GM12878 (cell line): ENCODE measurements around the gene ESR1. TPM values are rescaled to one million over a fixed set of nuclear protein-coding genes. Genes with fewer than 3 reads are reported as not detected.

Source experiments
- ATAC-seq: fragments of 200-7000 bp; cut with Tn5 transposase; 3 replicates; pipeline ENCODE4 v1.9.1; 2020; ENCODE audit warnings: mild to moderate bottlenecking, moderate library complexity
- BruUV-seq: library from RNA; stranded (reverse); fragments of 400-500 nt; replicated peaks from 2 replicates; lab custom pipeline; 2021; lab: Mats Ljungman, UMichigan
- CTCF ChIA-PET: fragments of 300-600 bp; sonication (Branson Sonifier 250); formaldehyde crosslinking; extraction: SDS; loops from one replicate; lab custom pipeline; 2021; ENCODE audit warnings: inconsistent platforms; lab: Yijun Ruan, JAX
- POLR2A ChIA-PET: fragments of 350-600 bp; formaldehyde crosslinking; extraction: SDS; loops from one replicate; lab custom pipeline; 2021; ENCODE audit warnings: inconsistent platforms; lab: Charles Lee
- RAD21 ChIA-PET: fragments of 300-600 bp; sonication (Branson Sonifier 250); formaldehyde crosslinking; loops from one replicate; lab custom pipeline; 2023; ENCODE audit warnings: antibody characterized with exemption; ENCODE audit not compliant: unreplicated experiment; lab: Charles Lee
- SMC1A ChIA-PET: fragments of 300-600 bp; sonication (Branson Sonifier 250); formaldehyde crosslinking; loops from one replicate; lab custom pipeline; 2023; ENCODE audit not compliant: unreplicated experiment, uncharacterized antibody; lab: Charles Lee
- DNase-seq: peaks from one replicate; pipeline ENCODE4 v3.0.0-alpha.2; 2011; ENCODE audit warnings: low read depth, low spot score
- FAIRE-seq: peaks from 3 replicates; lab custom pipeline; 2011; peaks lifted over from hg19 to GRCh38; lab: Jason Lieb, UNC
- H2AFZ ChIP-seq: 2 replicates; pipeline ENCODE4 v1.6.0; 2011; ENCODE audit warnings: low read depth, low read length, control low read depth; ENCODE audit not compliant: control insufficient read depth
- H3K27ac ChIP-seq: 2 replicates; pipeline ENCODE4 v1.5.1; 2011; ENCODE audit warnings: control low read depth; ENCODE audit not compliant: control insufficient read depth, insufficient read depth
- H3K27me3 ChIP-seq, 2 experiments: replicated peaks in 1 of 2; 2 replicates each; pipeline versions ENCODE4 v1.6.0 to v1.6.1; 2011; ENCODE audit warnings: low read length in 1 of 2; ENCODE audit not compliant: control insufficient read depth in 2 of 2, insufficient read depth in 2 of 2
- H3K36me3 ChIP-seq, 2 experiments: 2 replicates each; pipeline ENCODE4 v1.5.1; 2011; ENCODE audit warnings: low read length in 1 of 2; ENCODE audit not compliant: control insufficient read depth in 2 of 2, insufficient read depth in 2 of 2
- H3K4me1 ChIP-seq: 2 replicates; pipeline ENCODE4 v1.6.1; 2011; ENCODE audit warnings: mild to moderate bottlenecking, low read length, moderate library complexity, mixed read lengths; ENCODE audit not compliant: control insufficient read depth, insufficient read depth
- H3K4me2 ChIP-seq: 2 replicates; pipeline ENCODE4 v1.6.0; 2011; ENCODE audit warnings: control low read depth; ENCODE audit not compliant: control insufficient read depth, insufficient read depth
- H3K4me3 ChIP-seq: fragments of 200-600 bp; sonication (generic); 2 replicates; pipeline ENCODE4 v1.5.1; 2016
- H3K79me2 ChIP-seq: 2 replicates; pipeline ENCODE4 v1.6.0; 2011; ENCODE audit warnings: low read length; ENCODE audit not compliant: control insufficient read depth, insufficient read depth
- H3K9ac ChIP-seq: 2 replicates; pipeline ENCODE4 v1.8.0; 2011; ENCODE audit warnings: low read length, control low read depth, mixed read lengths; ENCODE audit not compliant: control insufficient read depth, insufficient read depth
- H3K9me3 ChIP-seq: replicated peaks from 3 replicates; pipeline ENCODE4 v1.5.1; 2011; ENCODE audit warnings: mild to moderate bottlenecking, low read length; ENCODE audit not compliant: control insufficient read depth, insufficient read depth
- H4K20me1 ChIP-seq: 2 replicates; pipeline ENCODE4 v1.6.0; 2011; ENCODE audit not compliant: control insufficient read depth, insufficient read depth
- ATF2 ChIP-seq: IDR thresholded peaks from 2 replicates; pipeline ENCODE4 v1.6.1; 2012; ENCODE audit warnings: low read length, inconsistent platforms
- CBFB ChIP-seq: IDR thresholded peaks from 2 replicates; pipeline ENCODE4 v1.6.1; 2016; ENCODE audit warnings: antibody characterized with exemption, low read depth
- EZH2 ChIP-seq: IDR thresholded peaks from 2 replicates; pipeline ENCODE4 v1.6.1; 2012; ENCODE audit warnings: low read depth, mild to moderate bottlenecking, control low read depth, inconsistent platforms, low read length, borderline replicate concordance; ENCODE audit not compliant: control insufficient read depth
- KDM1A ChIP-seq: fragments of 200-600 bp; sonication (generic); IDR thresholded peaks from 2 replicates; pipeline ENCODE4 v1.6.1; 2016; ENCODE audit warnings: borderline replicate concordance
- NR2F1 ChIP-seq: fragments of 450-650 bp; conservative IDR thresholded peaks from 2 replicates; pipeline ENCODE4 v1.6.1; 2017; ENCODE audit warnings: mild to moderate bottlenecking
- PKNOX1 ChIP-seq: fragments of 450-650 bp; IDR thresholded peaks from 2 replicates; pipeline ENCODE4 v1.6.1; 2016; ENCODE audit warnings: mild to moderate bottlenecking
- SREBF2 ChIP-seq: IDR thresholded peaks from 2 replicates; pipeline ENCODE4 v1.6.1; 2012; ENCODE audit warnings: mild to moderate bottlenecking, low read length
- SUZ12 ChIP-seq: fragments of 200-600 bp; sonication (generic); IDR thresholded peaks from one replicate; pipeline ENCODE4 v1.6.1; 2018; ENCODE audit warnings: antibody characterized with exemption, mild to moderate bottlenecking; ENCODE audit not compliant: unreplicated experiment
- WGBS: methylation state at CpG from one replicate; pipeline ENCODE4 v1.1.6; 2016; ENCODE audit warnings: low lambda C conversion rate; ENCODE audit not compliant: insufficient replicate concordance, insufficient coverage; ENCODE audit errors: missing lambda C conversion rate; 5-methylcytosine and 5-hydroxymethylcytosine counted together
- in situ Hi-C: fragments of 300-500 bp; cut with MboI; formaldehyde crosslinking; loops from 9 replicates; pipeline ENCODE4 v1.14.3; 2018; ENCODE audit warnings: mixed read lengths
- intact Hi-C: fragments of 100-400 bp; cut with micrococcal nuclease; formaldehyde crosslinking; loops from one replicate; pipeline ENCODE4 v1.14.2; 2022; ENCODE audit not compliant: unreplicated experiment
- polyA plus RNA-seq, 11 experiments: library from polyadenylated mRNA; depleted of rRNA in 4 of 11; unstranded in 6 of 11; stranded (reverse) in 5 of 11; fragments of >200 nt; fragmentation: Nextera tagmentation in 4 of 11; fragmentation: Illumina TruSeq in 1 of 11; extraction: Ambion mirVana in 4 of 11; extraction: Trizol in 1 of 11; gene quantifications; 1 replicate in 1 of 11; 2 replicates in 10 of 11; pipeline versions ENCODE4 v1.2.1 to v1.2.3, GENCODE V29; 2011 to 2016; ENCODE audit warnings: inconsistent platforms in 2 of 11, missing spikeins in 2 of 11, low read depth in 1 of 11
- total RNA-seq, 4 experiments: library from RNA; depleted of rRNA in 3 of 4; stranded (reverse); fragments of >200 nt in 3 of 4; fragmentation: Illumina TruSeq in 1 of 4; extraction: Trizol in 1 of 4; gene quantifications; 2 replicates each; pipeline versions ENCODE4 v1.2.1 to v1.2.3, GENCODE V29; 2013 to 2021

Gene ESR1
- total and polyA plus RNA-seq, 10 of the 15 experiments (the other 5 are each of a cell fraction or from before 2014, with no cell fraction given) = 0.03 to 0.51 (median 0.21) TPM; not detected in 4

- Histone ChIP-seq H2AFZ (no peak overlapping the region), H3K27ac (no peak overlapping the region), H3K27me3 (no peaks in the 10 kb centered on the region; a peak in 1 of 4 replicates), H3K79me2 (no peaks in the 10 kb centered on the region), H3K36me3 (no peaks in the 10 kb centered on the region), H3K9me3 (no peaks in the 10 kb centered on the region), H3K4me1 (no peaks in the 10 kb centered on the region), H4K20me1 (no peaks in the 10 kb centered on the region), H3K4me2 (no peak overlapping the region), H3K4me3 (no peak overlapping the region), H3K9ac (no peak overlapping the region)
- ChIA-PET CTCF (interaction anchor here (1.0 kb wide), 1 partner anchor 17 kb away, joined by 3 read pairs; no protein-coding TSS in a partner anchor), RAD21 (no interaction called here), SMC1A (no interaction called here), POLR2A (no interaction called here)
- in situ Hi-C loops (no loop called here), intact Hi-C loops (no loop called here)
- 18% methylated on average over 2 of the region's 2 CpGs for WGBS
- ATAC-seq (no peak), DNase-seq (no peak), FAIRE-seq (no peak)
- TF ChIP-seq SREBF2 (no peak), PKNOX1 (no peak), ATF2 (no peak), NR2F1 (no peak)
- BruUV-seq = no TSS peak
Observed at GRCh38 chr6:151782560-151782959, 24.9 kb upstream of the ESR1 start.

- Histone ChIP-seq H3K4me3 (no peak overlapping the region), H4K20me1 (no peaks in the 10 kb centered on the region), H3K27ac (no peak overlapping the region), H3K4me2 (no peak overlapping the region), H3K79me2 (no peaks in the 10 kb centered on the region), H3K4me1 (no peaks in the 10 kb centered on the region), H3K9me3 (no peaks in the 10 kb centered on the region), H2AFZ (no peak overlapping the region), H3K27me3 (no peaks in the 10 kb centered on the region; a peak in 1 of 4 replicates), H3K36me3 (no peaks in the 10 kb centered on the region), H3K9ac (no peak overlapping the region)
- intact Hi-C loops = no loop called here
- ChIA-PET CTCF (interaction anchor here (1.0 kb wide), 2 partner anchors 19 to 341 kb away, joined by 3 read pairs; no protein-coding TSS in a partner anchor), SMC1A (no interaction called here), RAD21 (no interaction called here), POLR2A (no interaction called here)
- WGBS = 0% methylated on average over 2 of the region's 2 CpGs
- in situ Hi-C loops = no loop called here
- no peak for TF ChIP-seq EZH2
- TF ChIP-seq CBFB = no peak
- no peak for TF ChIP-seq SUZ12
- TF ChIP-seq KDM1A = no peak
- FAIRE-seq (no peak), DNase-seq (no peak), ATAC-seq (no peak)
- BruUV-seq = no TSS peak
Observed at GRCh38 chr6:151783692-151784091, 23.8 kb upstream of the ESR1 start.
